ENCODE results near the gene TTLL11.

- TF ChIP-seq GATA2 (IDR thresholded peaks at IDR 0.05; ENCODE audit: low read depth, low read length) (no peak), GATA3 (IDR thresholded peaks at IDR 0.05; ENCODE audit: low read depth, low read length) (no peak)
Observed at GRCh38 chr9:122102156-122102555, 9.0 kb upstream of the TTLL11 start.

Measured in SH-SY5Y (cell line).